ENCODE results near the gene ARSK. TPM values are rescaled to one million over a fixed set of nuclear protein-coding genes. Genes with fewer than 3 reads are reported as not detected.
A peak's percentile ranks its signal among the peaks of the same experiment; 100 is the strongest.

The ARSK gene
- total and polyA plus RNA-seq, 2 of the 13 experiments (the other 11 are each of a cell fraction or from before 2014, with no cell fraction given): 7.9 TPM

DNA sequence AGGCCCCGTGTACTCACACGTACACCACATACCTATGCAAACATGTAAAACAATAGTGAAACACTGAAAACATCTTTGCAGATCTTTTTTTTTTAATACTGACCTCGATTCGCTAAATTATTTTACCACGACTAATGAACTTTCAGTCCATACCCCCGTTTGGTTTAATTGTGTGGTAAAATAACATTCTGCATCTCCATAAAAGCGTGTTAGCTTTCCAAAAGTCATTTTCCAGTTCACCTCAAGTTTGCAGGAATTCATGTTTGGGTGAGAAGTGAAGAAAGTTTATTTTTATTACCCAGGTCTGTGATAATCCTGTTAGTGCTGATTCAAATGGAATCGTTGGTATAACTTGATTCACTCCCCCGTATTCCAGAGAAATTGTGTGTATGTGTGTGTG lies 652 bp downstream of the ARSK start:
- Histone ChIP-seq H3K4me1 (ENCODE audit: insufficient read depth, low read length) (peaks cover 32% of the 10 kb centered on the region), H3K4me2 (ENCODE audit: low read depth, low read length) (peak overlapping the region; percentile 74), H3K9ac (ENCODE audit: insufficient read depth, low read depth, low read length) (peak overlapping the region; percentile 76), H3K9me3 (ENCODE audit: low read length) (no peaks in the 10 kb centered on the region), H4K20me1 (ENCODE audit: insufficient read depth, low read length) (no peaks in the 10 kb centered on the region), H3K79me2 (ENCODE audit: insufficient read depth, low read length) (peaks cover 49% of the 10 kb centered on the region), H3K36me3 (replicated peaks in 1 of 2; ENCODE audit: control insufficient read depth in 1 of 2, insufficient read depth in 2 of 2, low read length in 2 of 2) (peaks cover 0 to 3% of the 10 kb centered on the region in 2 experiments; a peak in 1 of 5 replicates), H2AFZ (ENCODE audit: low read length) (peak overlapping the region; percentile 70), H3K27ac (ENCODE audit: extremely low read length, insufficient read depth, low read length) (peak overlapping the region; percentile 92), H3K4me3 (replicated peaks in 1 of 3; ENCODE audit: insufficient read depth in 1 of 3, low read depth in 2 of 3, low read length in 3 of 3) (peak overlapping the region; percentile 80 to 92 (median 85)), H3K27me3 (ENCODE audit: control insufficient read depth in 1 of 2, insufficient read depth in 2 of 2, low read length in 2 of 2) (no peaks in the 10 kb centered on the region; a peak in 1 of 5 replicates)
- CTCF ChIA-PET (ENCODE audit: low intra/inter-chr PET ratio, low total read pairs): no interaction called here
- ATAC-seq (no peak), FAIRE-seq (no peak), DNase-seq (ENCODE audit: low spot score) (no peak)
- intact Hi-C loops (cut with micrococcal nuclease; ENCODE audit: unreplicated experiment): loop anchor here (5.0 to 10.0 kb wide), 3 partner anchors 62 to 289 kb away; partner anchors contain the start of gene RFESD
- TF ChIP-seq, protein P1, sequence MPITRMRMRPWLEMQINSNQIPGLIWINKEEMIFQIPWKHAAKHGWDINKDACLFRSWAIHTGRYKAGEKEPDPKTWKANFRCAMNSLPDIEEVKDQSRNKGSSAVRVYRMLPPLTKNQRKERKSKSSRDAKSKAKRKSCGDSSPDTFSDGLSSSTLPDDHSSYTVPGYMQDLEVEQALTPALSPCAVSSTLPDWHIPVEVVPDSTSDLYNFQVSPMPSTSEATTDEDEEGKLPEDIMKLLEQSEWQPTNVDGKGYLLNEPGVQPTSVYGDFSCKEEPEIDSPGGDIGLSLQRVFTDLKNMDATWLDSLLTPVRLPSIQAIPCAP (CRISPR knock-in tag; IDR thresholded peaks at IDR 0.05; ENCODE audit: low read depth): no peak
- TF ChIP-seq HNRNPLL (IDR thresholded peaks at IDR 0.05; ENCODE audit: low read depth, low read length, poor library complexity, severe bottlenecking) (no peak), ZFX (CRISPR knock-in tag; IDR thresholded peaks at IDR 0.05; ENCODE audit: low read depth) (no peak), FOXA1 (IDR thresholded peaks at IDR 0.05) (no peak), FOXA1 (CRISPR knock-in tag; IDR thresholded peaks at IDR 0.05) (no peak), HHEX (CRISPR knock-in tag; IDR thresholded peaks at IDR 0.05) (no peak), SMYD3 (CRISPR knock-in tag; IDR thresholded peaks at IDR 0.05) (no peak), MXI1 (IDR thresholded peaks at IDR 0.05; ENCODE audit: borderline replicate concordance, low read depth, low read length) (no peak), ZNF17 (CRISPR knock-in tag; IDR thresholded peaks at IDR 0.05) (no peak)
- TF ChIP-seq, protein P2, sequence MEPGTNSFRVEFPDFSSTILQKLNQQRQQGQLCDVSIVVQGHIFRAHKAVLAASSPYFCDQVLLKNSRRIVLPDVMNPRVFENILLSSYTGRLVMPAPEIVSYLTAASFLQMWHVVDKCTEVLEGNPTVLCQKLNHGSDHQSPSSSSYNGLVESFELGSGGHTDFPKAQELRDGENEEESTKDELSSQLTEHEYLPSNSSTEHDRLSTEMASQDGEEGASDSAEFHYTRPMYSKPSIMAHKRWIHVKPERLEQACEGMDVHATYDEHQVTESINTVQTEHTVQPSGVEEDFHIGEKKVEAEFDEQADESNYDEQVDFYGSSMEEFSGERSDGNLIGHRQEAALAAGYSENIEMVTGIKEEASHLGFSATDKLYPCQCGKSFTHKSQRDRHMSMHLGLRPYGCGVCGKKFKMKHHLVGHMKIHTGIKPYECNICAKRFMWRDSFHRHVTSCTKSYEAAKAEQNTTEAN (CRISPR knock-in tag; conservative IDR thresholded peaks at IDR 0.05): no peak
- in situ Hi-C loops (cut with HindIII; ENCODE audit: extremely low pct_ligation_motif_present, low pct_unique_long_range_greater_than_20kb): loop anchor here (10.0 kb wide), 1 partner anchor 289 kb away; no protein-coding TSS in a partner anchor
- no TSS peak for BruUV-seq (replicated peaks)
- WGBS (ENCODE audit: low lambda C conversion rate): under 1% methylated on average over 9 of the region's 9 CpGs
- POLR2A ChIA-PET: interaction anchor here (0.9 to 1.3 kb wide), 8 partner anchors 9 to 1107 kb away, joined by 3 to 5 read pairs (median 3); partner anchors contain the start of genes CAST, RFESD and RHOBTB3

All from HepG2 (cell line).